SK-N-SH treated with all-trans-retinoic acid at 6 μM for 48 hours (cell line): ENCODE measurements around the gene PLCL2.

ENCODE experiments used
- ATAC-seq: fragments of 200-7000 bp; cut with Tn5 transposase; 3 replicates; pipeline ENCODE4 v1.9.1; 2020; ENCODE audit warnings: mild to moderate bottlenecking, moderate library complexity
- ARNTL ChIP-seq: fragments of 450-650 bp; formaldehyde crosslinking; IDR thresholded peaks from 2 replicates; pipeline ENCODE4 v1.5.0; 2020; ENCODE audit warnings: low read depth, mild to moderate bottlenecking, moderate library complexity, borderline replicate concordance
- BACH2 ChIP-seq: fragments of 250-450 bp; sonication (Bioruptor Pico); IDR thresholded peaks from 2 replicates; pipeline ENCODE4 v1.9.0; 2021; ENCODE audit warnings: mild to moderate bottlenecking, borderline replicate concordance
- CSDC2 ChIP-seq: fragments of 250-450 bp; sonication (Bioruptor Pico); IDR thresholded peaks from 2 replicates; pipeline ENCODE4 v1.5.0; 2020; ENCODE audit warnings: mild to moderate bottlenecking, moderate library complexity
- ESRRG ChIP-seq: fragments of 250-450 bp; sonication (Bioruptor Pico); IDR thresholded peaks from 2 replicates; pipeline ENCODE4 v1.6.1; 2021; ENCODE audit warnings: mild to moderate bottlenecking
- GLIS3 ChIP-seq: fragments of 250-450 bp; sonication (Bioruptor Pico); IDR thresholded peaks from 2 replicates; pipeline ENCODE4 v1.5.0; 2020; ENCODE audit warnings: mild to moderate bottlenecking, moderate library complexity
- ISL1 ChIP-seq: fragments of 250-450 bp; sonication (Bioruptor Pico); IDR thresholded peaks from 2 replicates; pipeline ENCODE4 v2.1.2; 2022; ENCODE audit warnings: mild to moderate bottlenecking, moderate library complexity
- PPARA ChIP-seq: fragments of 250-450 bp; sonication (Bioruptor Pico); IDR thresholded peaks from 2 replicates; pipeline ENCODE4 v1.5.0; 2020; ENCODE audit warnings: mild to moderate bottlenecking, borderline replicate concordance
- RARB ChIP-seq: fragments of 250-450 bp; sonication (Bioruptor Pico); IDR thresholded peaks from 2 replicates; pipeline ENCODE4 v1.8.0; 2021; ENCODE audit warnings: mild to moderate bottlenecking, moderate library complexity
- SNAI2 ChIP-seq: fragments of 250-450 bp; sonication (Bioruptor Pico); IDR thresholded peaks from 2 replicates; pipeline ENCODE4 v1.5.0; 2020; ENCODE audit warnings: mild to moderate bottlenecking, moderate library complexity
- TOX ChIP-seq: fragments of 250-450 bp; sonication (Bioruptor Pico); IDR thresholded peaks from 2 replicates; pipeline ENCODE4 v1.8.0; 2021; ENCODE audit warnings: mild to moderate bottlenecking, moderate library complexity, borderline replicate concordance
- ZC3H10 ChIP-seq: fragments of 250-450 bp; sonication (Bioruptor Pico); IDR thresholded peaks from 2 replicates; pipeline ENCODE4 v1.5.1; 2021; ENCODE audit warnings: mild to moderate bottlenecking, moderate library complexity
- ZFP3 ChIP-seq: fragments of 250-450 bp; sonication (Bioruptor Pico); IDR thresholded peaks from 2 replicates; pipeline ENCODE4 v1.5.0; 2020; ENCODE audit warnings: mild to moderate bottlenecking, moderate library complexity
- ZFP30 ChIP-seq: fragments of 450-650 bp; formaldehyde crosslinking; IDR thresholded peaks from 2 replicates; pipeline ENCODE4 v1.5.0; 2022; ENCODE audit warnings: mild to moderate bottlenecking, moderate library complexity
- ZNF565 ChIP-seq: fragments of 450-650 bp; formaldehyde crosslinking; conservative IDR thresholded peaks from 2 replicates; pipeline ENCODE4 v1.5.0; 2020; ENCODE audit warnings: low read depth, mild to moderate bottlenecking, moderate library complexity
- ZNF8 ChIP-seq: fragments of 450-650 bp; formaldehyde crosslinking; IDR thresholded peaks from 2 replicates; pipeline ENCODE4 v1.5.0; 2020; ENCODE audit warnings: mild to moderate bottlenecking, moderate library complexity
- TF ChIP-seq, protein P1 (sequence below): fragments of 250-450 bp; sonication (Bioruptor Pico); IDR thresholded peaks from 2 replicates; pipeline ENCODE4 v1.5.0; 2020; ENCODE audit warnings: mild to moderate bottlenecking, moderate library complexity
- TF ChIP-seq, protein P2 (sequence below): fragments of 250-450 bp; sonication (Bioruptor Pico); IDR thresholded peaks from 2 replicates; pipeline ENCODE4 v1.5.1; 2021; ENCODE audit warnings: mild to moderate bottlenecking, moderate library complexity
- TF ChIP-seq, protein P3 (sequence below): fragments of 250-450 bp; sonication (Bioruptor Pico); IDR thresholded peaks from 2 replicates; pipeline ENCODE4 v1.8.0; 2020; ENCODE audit warnings: mild to moderate bottlenecking, moderate library complexity, borderline replicate concordance
- TF ChIP-seq, protein P4 (sequence below): fragments of 250-450 bp; sonication (Bioruptor Pico); IDR thresholded peaks from 2 replicates; pipeline ENCODE4 v1.5.1; 2020; ENCODE audit warnings: low read depth, mild to moderate bottlenecking, moderate library complexity
- TF ChIP-seq, protein P5 (sequence below): fragments of 250-450 bp; sonication (Bioruptor Pico); IDR thresholded peaks from 2 replicates; pipeline ENCODE4 v1.8.0; 2021; ENCODE audit warnings: low read depth, mild to moderate bottlenecking, moderate library complexity, borderline replicate concordance

PLCL2 gene

DNA sequence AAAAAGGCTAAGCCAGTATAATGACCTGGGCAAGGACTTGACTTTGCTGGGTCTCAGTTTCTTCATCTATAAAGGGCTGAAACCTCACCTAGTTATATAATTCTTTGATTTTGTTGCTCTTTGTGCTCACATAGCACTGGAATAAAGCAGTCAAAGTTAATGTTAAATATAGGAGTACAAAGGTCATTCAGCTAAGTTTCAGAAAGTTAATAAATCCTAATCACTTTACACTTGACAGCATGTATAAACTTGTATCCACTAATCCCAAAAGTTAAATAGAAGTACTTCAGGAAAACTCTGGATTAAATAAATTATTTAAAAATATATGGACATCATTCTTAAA lies 33.9 kb downstream of the PLCL2 start (continued):
- TF ChIP-seq, protein P1, sequence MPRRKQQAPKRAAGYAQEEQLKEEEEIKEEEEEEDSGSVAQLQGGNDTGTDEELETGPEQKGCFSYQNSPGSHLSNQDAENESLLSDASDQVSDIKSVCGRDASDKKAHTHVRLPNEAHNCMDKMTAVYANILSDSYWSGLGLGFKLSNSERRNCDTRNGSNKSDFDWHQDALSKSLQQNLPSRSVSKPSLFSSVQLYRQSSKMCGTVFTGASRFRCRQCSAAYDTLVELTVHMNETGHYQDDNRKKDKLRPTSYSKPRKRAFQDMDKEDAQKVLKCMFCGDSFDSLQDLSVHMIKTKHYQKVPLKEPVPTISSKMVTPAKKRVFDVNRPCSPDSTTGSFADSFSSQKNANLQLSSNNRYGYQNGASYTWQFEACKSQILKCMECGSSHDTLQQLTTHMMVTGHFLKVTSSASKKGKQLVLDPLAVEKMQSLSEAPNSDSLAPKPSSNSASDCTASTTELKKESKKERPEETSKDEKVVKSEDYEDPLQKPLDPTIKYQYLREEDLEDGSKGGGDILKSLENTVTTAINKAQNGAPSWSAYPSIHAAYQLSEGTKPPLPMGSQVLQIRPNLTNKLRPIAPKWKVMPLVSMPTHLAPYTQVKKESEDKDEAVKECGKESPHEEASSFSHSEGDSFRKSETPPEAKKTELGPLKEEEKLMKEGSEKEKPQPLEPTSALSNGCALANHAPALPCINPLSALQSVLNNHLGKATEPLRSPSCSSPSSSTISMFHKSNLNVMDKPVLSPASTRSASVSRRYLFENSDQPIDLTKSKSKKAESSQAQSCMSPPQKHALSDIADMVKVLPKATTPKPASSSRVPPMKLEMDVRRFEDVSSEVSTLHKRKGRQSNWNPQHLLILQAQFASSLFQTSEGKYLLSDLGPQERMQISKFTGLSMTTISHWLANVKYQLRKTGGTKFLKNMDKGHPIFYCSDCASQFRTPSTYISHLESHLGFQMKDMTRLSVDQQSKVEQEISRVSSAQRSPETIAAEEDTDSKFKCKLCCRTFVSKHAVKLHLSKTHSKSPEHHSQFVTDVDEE (CRISPR knock-in tag), result no peak
- TF ChIP-seq PPARA (CRISPR knock-in tag), result no peak
- TF ChIP-seq, all 23 proteins: peak for 0

DNA sequence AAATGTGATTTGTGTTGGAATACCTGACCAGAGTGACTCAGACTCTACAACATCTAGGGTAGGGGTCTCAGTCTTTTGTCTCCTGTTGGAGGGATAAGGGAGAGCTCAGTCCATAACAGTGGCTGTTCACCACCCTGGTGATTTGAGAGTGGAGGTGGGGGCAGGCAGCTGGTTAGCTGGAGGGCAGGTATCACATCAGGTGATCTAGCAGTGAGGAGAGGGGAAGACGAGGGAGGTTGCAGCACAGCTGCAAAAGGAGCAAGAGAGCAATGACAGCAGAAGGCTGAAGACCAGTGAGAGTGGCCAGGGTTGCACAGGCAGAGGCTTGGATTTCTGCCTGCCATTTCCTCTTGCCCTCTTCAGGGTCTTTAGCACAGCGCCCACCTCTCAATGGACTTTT lies 38.4 kb downstream of the PLCL2 start:
- TF ChIP-seq ZNF565 (CRISPR knock-in tag) (no peak), ZC3H10 (CRISPR knock-in tag) (no peak), ZNF8 (CRISPR knock-in tag) (no peak), SNAI2 (CRISPR knock-in tag) (no peak), RARB (CRISPR knock-in tag) (no peak), ZFP3 (no peak), ESRRG (no peak), TOX (no peak), GLIS3 (no peak)
- TF ChIP-seq, protein P1 (CRISPR knock-in tag), result no peak
- TF ChIP-seq, protein P2, sequence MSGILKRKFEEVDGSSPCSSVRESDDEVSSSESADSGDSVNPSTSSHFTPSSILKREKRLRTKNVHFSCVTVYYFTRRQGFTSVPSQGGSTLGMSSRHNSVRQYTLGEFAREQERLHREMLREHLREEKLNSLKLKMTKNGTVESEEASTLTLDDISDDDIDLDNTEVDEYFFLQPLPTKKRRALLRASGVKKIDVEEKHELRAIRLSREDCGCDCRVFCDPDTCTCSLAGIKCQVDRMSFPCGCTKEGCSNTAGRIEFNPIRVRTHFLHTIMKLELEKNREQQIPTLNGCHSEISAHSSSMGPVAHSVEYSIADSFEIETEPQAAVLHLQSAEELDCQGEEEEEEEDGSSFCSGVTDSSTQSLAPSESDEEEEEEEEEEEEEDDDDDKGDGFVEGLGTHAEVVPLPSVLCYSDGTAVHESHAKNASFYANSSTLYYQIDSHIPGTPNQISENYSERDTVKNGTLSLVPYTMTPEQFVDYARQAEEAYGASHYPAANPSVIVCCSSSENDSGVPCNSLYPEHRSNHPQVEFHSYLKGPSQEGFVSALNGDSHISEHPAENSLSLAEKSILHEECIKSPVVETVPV (CRISPR knock-in tag), result no peak
- TF ChIP-seq, protein P3, sequence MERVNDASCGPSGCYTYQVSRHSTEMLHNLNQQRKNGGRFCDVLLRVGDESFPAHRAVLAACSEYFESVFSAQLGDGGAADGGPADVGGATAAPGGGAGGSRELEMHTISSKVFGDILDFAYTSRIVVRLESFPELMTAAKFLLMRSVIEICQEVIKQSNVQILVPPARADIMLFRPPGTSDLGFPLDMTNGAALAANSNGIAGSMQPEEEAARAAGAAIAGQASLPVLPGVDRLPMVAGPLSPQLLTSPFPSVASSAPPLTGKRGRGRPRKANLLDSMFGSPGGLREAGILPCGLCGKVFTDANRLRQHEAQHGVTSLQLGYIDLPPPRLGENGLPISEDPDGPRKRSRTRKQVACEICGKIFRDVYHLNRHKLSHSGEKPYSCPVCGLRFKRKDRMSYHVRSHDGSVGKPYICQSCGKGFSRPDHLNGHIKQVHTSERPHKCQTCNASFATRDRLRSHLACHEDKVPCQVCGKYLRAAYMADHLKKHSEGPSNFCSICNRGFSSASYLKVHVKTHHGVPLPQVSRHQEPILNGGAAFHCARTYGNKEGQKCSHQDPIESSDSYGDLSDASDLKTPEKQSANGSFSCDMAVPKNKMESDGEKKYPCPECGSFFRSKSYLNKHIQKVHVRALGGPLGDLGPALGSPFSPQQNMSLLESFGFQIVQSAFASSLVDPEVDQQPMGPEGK (CRISPR knock-in tag), result no peak
- no peak for ATAC-seq

DNA sequence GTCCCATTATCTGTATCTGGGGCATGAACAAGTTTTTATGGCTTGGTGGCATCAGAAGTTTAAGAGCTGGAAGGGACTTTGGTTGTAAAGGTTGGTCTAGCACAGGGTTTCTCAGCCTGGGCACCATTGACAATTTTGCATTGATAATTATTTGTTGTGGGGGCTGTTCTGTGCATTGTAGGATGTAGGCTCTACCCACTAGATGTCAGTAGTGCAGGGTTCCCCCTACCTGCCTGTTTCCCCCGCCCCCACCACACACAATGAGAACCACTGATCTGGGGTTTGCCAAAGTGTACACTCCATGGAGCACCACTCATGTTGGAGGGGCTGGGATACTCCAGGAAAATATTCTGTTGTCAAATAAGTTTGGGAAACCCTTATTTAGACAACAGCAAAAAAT lies 42.7 kb downstream of the PLCL2 start:
- ATAC-seq, result no peak
- TF ChIP-seq ZNF565 (CRISPR knock-in tag) (no peak), GLIS3 (no peak), CSDC2 (CRISPR knock-in tag) (no peak), ZNF8 (CRISPR knock-in tag) (no peak), RARB (CRISPR knock-in tag) (no peak), ZFP3 (no peak), SNAI2 (CRISPR knock-in tag) (no peak), PPARA (CRISPR knock-in tag) (no peak), BACH2 (no peak), ARNTL (CRISPR knock-in tag) (no peak), ZFP30 (no peak), ISL1 (CRISPR knock-in tag) (no peak), ESRRG (no peak)
- TF ChIP-seq, protein P1 (CRISPR knock-in tag), result no peak
- TF ChIP-seq, protein P4, sequence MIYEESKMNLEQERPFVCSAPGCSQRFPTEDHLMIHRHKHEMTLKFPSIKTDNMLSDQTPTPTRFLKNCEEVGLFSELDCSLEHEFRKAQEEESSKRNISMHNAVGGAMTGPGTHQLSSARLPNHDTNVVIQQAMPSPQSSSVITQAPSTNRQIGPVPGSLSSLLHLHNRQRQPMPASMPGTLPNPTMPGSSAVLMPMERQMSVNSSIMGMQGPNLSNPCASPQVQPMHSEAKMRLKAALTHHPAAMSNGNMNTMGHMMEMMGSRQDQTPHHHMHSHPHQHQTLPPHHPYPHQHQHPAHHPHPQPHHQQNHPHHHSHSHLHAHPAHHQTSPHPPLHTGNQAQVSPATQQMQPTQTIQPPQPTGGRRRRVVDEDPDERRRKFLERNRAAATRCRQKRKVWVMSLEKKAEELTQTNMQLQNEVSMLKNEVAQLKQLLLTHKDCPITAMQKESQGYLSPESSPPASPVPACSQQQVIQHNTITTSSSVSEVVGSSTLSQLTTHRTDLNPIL, result no peak
- TF ChIP-seq, protein P2 (CRISPR knock-in tag), result no peak
- TF ChIP-seq, protein P5, sequence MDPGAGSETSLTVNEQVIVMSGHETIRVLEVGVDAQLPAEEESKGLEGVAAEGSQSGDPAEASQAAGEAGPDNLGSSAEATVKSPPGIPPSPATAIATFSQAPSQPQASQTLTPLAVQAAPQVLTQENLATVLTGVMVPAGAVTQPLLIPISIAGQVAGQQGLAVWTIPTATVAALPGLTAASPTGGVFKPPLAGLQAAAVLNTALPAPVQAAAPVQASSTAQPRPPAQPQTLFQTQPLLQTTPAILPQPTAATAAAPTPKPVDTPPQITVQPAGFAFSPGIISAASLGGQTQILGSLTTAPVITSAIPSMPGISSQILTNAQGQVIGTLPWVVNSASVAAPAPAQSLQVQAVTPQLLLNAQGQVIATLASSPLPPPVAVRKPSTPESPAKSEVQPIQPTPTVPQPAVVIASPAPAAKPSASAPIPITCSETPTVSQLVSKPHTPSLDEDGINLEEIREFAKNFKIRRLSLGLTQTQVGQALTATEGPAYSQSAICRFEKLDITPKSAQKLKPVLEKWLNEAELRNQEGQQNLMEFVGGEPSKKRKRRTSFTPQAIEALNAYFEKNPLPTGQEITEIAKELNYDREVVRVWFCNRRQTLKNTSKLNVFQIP (CRISPR knock-in tag), result no peak
